GM18873 (cell line): ENCODE results near the gene ADGRA3.
"Not testable (repeated sequence)": the region's sequence is repeated elsewhere in the genome, so short reads cannot be mapped to it uniquely, and the experiment has no call there.

Experiments used
- ATAC-seq: cut with Tn5 transposase; IDR thresholded peaks from one replicate; pipeline ENCODE4 v1.9.1; 2021; ENCODE audit warnings: mild to moderate bottlenecking, moderate library complexity, moderate number of reproducible peaks; ENCODE audit not compliant: unreplicated experiment, low FRiP score

ADGRA3 gene

GRCh38 chr4:22389240-22389870 is 126.5 kb downstream of the ADGRA3 start:
- ATAC-seq, result no peak

GRCh38 chr4:22385611-22386011 is 130.3 kb downstream of the ADGRA3 start:
- ATAC-seq, result no peak

- ATAC-seq, result no peak
Measured at GRCh38 chr4:22384154-22384553, 131.7 kb downstream of the ADGRA3 start.

GRCh38 chr4:22382216-22382615 is 133.7 kb downstream of the ADGRA3 start:
- ATAC-seq, result not testable (repeated sequence)

- ATAC-seq, result no peak
Measured at GRCh38 chr4:22372986-22373385, 142.9 kb downstream of the ADGRA3 start.

- no peak for ATAC-seq
Measured at GRCh38 chr4:22369901-22370562, 145.8 kb downstream of the ADGRA3 start.

GRCh38 chr4:22363787-22364186 is 152.1 kb downstream of the ADGRA3 start:
- no peak for ATAC-seq

- no peak for ATAC-seq
Measured at GRCh38 chr4:22363036-22363435, 152.8 kb downstream of the ADGRA3 start.

- ATAC-seq, result no peak
Measured at GRCh38 chr4:22356987-22357596, 158.8 kb downstream of the ADGRA3 start.

GRCh38 chr4:22348410-22348809 is 167.5 kb downstream of the ADGRA3 start:
- ATAC-seq, result no peak

GRCh38 chr4:22345678-22346077 is 170.2 kb downstream of the ADGRA3 start:
- ATAC-seq, result no peak

- ATAC-seq, result no peak
Measured at GRCh38 chr4:22345055-22345454, 170.8 kb downstream of the ADGRA3 start.

- ATAC-seq, result no peak
Measured at GRCh38 chr4:22343606-22344005, 172.3 kb downstream of the ADGRA3 start.

GRCh38 chr4:22339491-22339890 is 176.4 kb downstream of the ADGRA3 start:
- no peak for ATAC-seq

GRCh38 chr4:22338796-22339195 is 177.1 kb downstream of the ADGRA3 start:
- ATAC-seq, result no peak
